GM19239 (cell line): ENCODE data around the gene MYLK3.

ENCODE experiments used
- DNase-seq: peaks from one replicate; pipeline ENCODE4 v3.0.0; 2011; ENCODE audit warnings: low spot score; ENCODE audit not compliant: insufficient read length
- FAIRE-seq: peaks from 2 replicates; lab custom pipeline; 2011; peaks lifted over from hg19 to GRCh38; lab: Jason Lieb, UNC

The MYLK3 gene

GRCh38 chr16:46729326-46729995, 18.7 kb downstream of the MYLK3 start:
- DNase-seq (no peak), FAIRE-seq (no peak)

- DNase-seq (no peak), FAIRE-seq (no peak)
Measured at GRCh38 chr16:46728806-46729205, 19.3 kb downstream of the MYLK3 start.

GRCh38 chr16:46727630-46728029, 20.5 kb downstream of the MYLK3 start:
- no peak for DNase-seq
- FAIRE-seq = no peak

GRCh38 chr16:46727184-46727583, 21.0 kb downstream of the MYLK3 start:
- DNase-seq (no peak), FAIRE-seq (no peak)

GRCh38 chr16:46721885-46722284, 26.3 kb downstream of the MYLK3 start:
- DNase-seq (no peak), FAIRE-seq (no peak)

- no peak for DNase-seq
- FAIRE-seq = no peak
Measured at GRCh38 chr16:46720619-46721018, 27.5 kb downstream of the MYLK3 start.

GRCh38 chr16:46719528-46719927, 28.6 kb downstream of the MYLK3 start:
- FAIRE-seq (no peak), DNase-seq (no peak)

- FAIRE-seq (no peak), DNase-seq (no peak)
Measured at GRCh38 chr16:46718214-46718613, 29.9 kb downstream of the MYLK3 start.

- DNase-seq (no peak), FAIRE-seq (no peak)
Measured at GRCh38 chr16:46717692-46718091, 30.5 kb downstream of the MYLK3 start.

- DNase-seq (no peak), FAIRE-seq (no peak)
Measured at GRCh38 chr16:46715769-46716305, 32.3 kb downstream of the MYLK3 start.

- DNase-seq (no peak), FAIRE-seq (no peak)
Measured at GRCh38 chr16:46714797-46715591, 33.1 kb downstream of the MYLK3 start.

- DNase-seq (no peak), FAIRE-seq (peak; percentile 35)
Measured at GRCh38 chr16:46713634-46714033, 34.5 kb downstream of the MYLK3 start.

GRCh38 chr16:46712911-46713310, 35.2 kb downstream of the MYLK3 start:
- no peak for DNase-seq
- FAIRE-seq = no peak

GRCh38 chr16:46711106-46712058, 36.8 kb downstream of the MYLK3 start:
- FAIRE-seq (no peak), DNase-seq (no peak)

- FAIRE-seq = no peak
Measured at GRCh38 chr16:46709469-46710005, 38.6 kb downstream of the MYLK3 start.

GRCh38 chr16:46706642-46707041, 41.5 kb downstream of the MYLK3 start:
- FAIRE-seq = no peak

More at GRCh38 chr16:46709469-46710005, 38.6 kb downstream of the MYLK3 start:
- DNase-seq = no peak

GRCh38 chr16:46702030-46702429, 46.1 kb downstream of the MYLK3 start:
- FAIRE-seq (no peak), DNase-seq (no peak)

More at GRCh38 chr16:46706642-46707041, 41.5 kb downstream of the MYLK3 start:
- no peak for DNase-seq

- DNase-seq = no peak
- FAIRE-seq = no peak
Measured at GRCh38 chr16:46701615-46702014, 46.5 kb downstream of the MYLK3 start.

- DNase-seq (no peak), FAIRE-seq (no peak)
Measured at GRCh38 chr16:46700048-46700447, 48.1 kb downstream of the MYLK3 start.

GRCh38 chr16:46696957-46697356, 51.2 kb downstream of the MYLK3 start:
- no peak for DNase-seq
- FAIRE-seq = no peak
